GM18511 (cell line): ENCODE results near the gene EPB41L4B.
A peak's percentile ranks its signal among the peaks of the same experiment; 100 is the strongest.
"Not testable (repeated sequence)": the region's sequence is repeated elsewhere in the genome, so short reads cannot be mapped to it uniquely, and the experiment has no call there.

Experiments used
- ATAC-seq: cut with Tn5 transposase; IDR thresholded peaks from one replicate; pipeline ENCODE4 v1.9.1; 2021; ENCODE audit warnings: mild to moderate bottlenecking, moderate library complexity; ENCODE audit not compliant: unreplicated experiment

Gene EPB41L4B

DNA sequence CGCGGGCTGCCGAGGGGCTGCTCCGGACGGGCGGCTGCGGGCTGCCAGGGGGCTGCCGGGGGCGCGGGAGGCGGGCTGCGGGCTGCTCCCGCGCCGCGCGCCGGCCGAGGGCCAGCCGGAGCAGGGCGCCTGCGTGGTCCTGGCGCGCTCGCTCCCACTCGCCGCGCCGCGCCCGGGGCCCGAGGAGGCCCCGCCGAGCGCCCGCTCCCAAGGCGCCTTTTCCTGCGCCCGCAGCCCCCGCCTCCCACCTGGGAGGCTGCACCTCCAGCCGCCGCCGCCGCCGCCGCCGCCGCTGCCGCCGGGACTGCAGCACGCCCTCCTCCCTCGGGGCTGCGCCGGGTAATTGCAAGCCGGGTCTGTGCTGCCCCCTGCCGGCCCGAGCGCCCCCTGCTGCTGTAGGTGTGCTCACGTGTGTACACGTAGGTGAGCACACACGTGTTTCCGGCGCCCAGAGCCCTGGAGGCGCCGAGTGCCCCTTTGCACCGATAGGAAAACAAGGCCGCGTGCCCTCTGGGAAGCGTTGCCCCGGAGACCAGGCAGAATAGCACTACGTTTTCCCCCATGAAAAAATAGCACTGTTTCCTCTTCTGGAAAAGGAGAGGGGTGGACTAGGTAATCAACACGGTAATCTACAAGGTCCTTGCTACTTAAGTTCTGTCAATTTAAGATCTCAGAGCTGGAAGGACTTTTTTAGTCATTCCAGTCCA is at the start of gene EPB41L4B:
EPB41L4B (minus strand) TSS at position 318 of the 707 bp plus-strand sequence. CDS start 613 bp downstream, outside the sequence.
- ATAC-seq: peak; percentile 98

DNA sequence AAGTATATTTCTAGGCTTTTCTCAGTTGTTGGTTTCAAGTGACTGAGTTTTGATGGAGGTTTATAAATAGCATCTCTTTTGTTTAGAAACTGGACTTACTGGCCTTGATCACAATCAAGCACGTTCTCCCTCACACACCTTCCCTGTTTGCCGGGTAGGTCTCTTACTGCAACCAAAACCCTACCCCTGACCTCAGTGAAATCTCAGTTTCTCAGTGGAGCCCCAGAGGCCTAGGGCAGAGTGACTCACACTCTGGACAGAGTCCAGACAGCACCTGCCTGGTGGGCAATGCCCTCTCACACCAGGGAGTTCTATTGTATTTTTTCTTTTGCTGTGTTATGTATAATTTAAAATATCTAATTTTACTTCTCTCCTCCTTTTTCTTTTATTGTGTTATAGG is 48.4 kb upstream of the EPB41L4B start:
- ATAC-seq: peak; percentile 92

DNA sequence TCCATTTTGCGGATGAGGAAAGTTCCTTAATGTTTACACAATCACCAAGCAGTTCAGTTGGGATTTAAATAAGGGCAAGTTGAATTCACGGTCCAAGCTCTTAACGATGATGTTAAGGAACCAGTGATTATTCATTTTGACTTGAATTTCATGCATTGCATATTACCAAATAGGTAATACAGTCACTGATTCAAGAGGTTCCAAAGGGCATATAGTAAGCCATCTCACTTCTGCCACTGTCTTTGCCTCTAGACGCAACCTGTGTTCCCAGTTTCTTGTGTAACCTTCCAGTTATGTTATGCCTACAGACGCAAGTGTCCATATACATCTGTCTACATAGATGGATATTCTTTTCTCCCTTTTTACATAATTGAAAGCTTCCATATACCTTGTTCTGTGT is 39.9 kb upstream of the EPB41L4B start:
- ATAC-seq: no peak

DNA sequence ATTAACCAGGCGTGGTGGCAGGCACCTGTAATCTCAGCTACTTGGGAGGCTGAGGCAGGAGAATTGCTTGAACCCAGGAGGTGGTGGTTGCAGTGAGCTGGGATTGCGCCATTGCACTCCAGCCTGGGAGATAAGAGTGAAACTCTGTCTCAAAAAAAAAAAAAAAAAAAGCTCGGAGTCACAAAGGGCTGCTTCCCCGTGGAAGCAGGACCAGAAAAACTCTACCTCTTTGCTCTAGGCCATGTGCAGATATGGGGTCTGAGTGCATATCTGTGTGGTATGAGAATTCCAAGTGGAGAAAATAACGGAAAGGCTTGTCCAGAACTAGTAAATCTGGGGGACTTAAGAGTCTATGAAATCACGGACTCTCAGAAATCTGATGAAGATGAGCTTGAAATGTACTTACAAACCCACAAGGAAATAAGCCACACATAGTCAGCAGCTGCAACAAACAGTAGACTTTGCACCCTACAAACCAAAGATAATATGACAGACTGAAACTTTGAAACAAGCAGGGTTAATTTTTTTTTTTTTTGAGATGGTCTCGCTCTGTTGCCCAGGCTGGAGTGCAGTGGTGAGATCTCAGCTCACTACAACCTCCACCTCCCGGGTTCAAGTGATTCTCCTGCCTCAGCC is 38.2 kb upstream of the EPB41L4B start:
- not testable (repeated sequence) for ATAC-seq

DNA sequence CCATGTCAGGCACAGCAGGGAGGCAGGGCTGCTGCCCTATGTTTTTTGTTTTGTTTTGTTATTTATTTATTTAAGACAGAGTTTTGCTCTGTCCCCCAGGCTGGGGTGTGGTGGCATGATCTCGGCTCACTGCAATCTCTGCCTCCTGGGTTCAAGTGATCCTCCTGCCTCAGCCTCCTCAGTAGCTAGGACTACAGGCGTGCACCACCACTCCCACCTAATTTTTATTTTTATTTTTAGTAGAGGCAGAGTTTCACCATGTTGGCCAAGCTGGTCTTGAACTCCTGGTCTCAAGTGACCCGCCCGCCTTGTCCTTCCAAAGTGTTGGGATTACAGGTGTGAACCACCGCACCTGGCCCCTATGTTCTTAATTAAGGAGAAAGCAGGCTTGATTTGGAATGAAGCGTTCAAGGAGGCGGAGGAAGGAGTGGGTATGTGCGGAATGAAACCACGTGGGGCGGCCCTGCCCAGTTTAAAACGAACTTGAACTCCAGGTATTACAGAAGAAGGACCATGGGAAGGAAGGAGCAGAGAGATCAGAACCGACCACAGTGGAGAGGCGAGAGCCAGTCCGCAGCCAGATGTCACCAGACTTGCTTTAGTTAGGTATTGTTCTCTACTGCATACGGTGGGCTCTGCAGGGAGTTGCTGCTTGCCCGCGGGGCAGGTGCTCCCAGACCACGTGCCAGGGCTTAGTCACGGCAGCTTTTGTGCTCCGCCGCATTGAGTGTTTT is 34.9 kb upstream of the EPB41L4B start:
- ATAC-seq: no peak

DNA sequence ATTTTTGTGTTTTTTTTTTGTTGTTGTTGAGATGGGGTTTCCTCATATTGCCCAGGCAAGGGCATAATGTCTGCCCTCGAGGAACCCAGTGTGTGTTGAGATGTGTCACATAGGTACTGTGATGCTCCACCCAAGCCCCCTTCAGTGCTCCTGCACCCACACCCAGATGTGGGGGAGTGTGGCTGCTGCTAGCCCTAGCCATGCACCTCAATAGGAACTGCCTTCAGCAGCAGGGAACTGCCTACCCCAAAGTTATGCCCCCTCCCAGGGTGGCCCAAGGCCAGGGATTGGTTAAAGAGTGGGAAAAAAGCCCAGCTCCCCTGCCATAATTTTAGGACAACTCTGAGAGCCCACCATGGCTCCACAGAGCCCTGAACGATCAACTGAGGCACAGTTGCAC is 33.3 kb upstream of the EPB41L4B start:
- ATAC-seq: no peak

DNA sequence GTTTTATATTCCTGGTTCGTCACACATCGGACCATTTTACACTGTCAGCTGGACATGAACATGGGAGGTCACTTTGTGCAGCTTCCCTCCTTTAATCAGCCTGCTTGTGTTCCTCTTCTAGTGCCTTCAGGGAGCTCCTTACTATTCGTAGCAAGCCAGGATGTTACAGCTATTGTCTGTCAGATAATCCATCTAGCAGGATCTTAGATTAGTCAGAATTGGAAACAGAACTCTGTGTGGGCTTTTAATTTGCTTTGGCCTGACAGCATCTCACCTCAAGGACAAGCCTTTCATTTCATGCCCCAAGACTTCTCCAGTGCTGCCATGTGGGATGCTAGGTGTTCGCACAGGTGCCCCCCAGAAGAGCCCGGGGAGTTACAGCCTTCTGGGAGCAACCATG is 30.2 kb upstream of the EPB41L4B start:
- ATAC-seq: no peak

DNA sequence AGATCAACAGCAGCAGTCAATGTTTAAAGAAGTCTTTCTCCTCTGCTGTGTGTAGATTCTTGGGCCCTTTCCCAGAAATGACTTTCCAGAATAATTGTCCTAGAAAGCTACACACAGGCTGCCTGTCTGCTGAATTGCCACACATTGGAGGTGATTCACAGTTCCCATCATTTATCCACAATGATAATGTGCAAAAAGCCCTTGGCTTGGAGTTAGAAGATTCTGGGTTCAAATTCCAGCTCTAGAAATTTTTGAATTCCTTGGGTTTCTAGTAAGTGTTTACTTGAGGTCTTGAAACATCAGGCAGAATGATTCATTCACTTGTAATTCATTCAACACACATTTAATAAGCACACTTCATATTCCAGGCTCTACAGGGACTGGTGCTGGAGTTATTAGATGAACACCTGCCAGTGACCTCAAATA is 28.6 kb upstream of the EPB41L4B start:
- ATAC-seq: no peak

DNA sequence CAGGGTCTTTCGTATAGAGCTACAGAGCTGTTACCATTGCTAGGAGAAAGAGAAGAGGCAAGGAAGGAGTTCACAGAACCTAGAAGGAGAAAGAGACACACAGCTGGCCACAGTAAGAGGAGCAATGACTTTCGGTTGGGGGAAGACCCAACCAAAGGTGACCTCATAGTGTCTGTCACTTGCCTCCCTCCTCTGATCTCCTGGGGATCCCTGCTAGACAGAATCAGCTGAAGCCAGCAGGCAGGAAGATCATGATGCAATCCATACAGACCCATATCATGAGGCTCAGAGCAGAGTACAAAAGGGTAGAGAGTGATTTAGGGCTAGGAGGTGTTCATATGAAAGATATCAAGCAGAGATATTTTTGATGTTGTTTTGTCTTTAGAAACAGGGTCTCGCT is 26.0 kb upstream of the EPB41L4B start:
- no peak for ATAC-seq

DNA sequence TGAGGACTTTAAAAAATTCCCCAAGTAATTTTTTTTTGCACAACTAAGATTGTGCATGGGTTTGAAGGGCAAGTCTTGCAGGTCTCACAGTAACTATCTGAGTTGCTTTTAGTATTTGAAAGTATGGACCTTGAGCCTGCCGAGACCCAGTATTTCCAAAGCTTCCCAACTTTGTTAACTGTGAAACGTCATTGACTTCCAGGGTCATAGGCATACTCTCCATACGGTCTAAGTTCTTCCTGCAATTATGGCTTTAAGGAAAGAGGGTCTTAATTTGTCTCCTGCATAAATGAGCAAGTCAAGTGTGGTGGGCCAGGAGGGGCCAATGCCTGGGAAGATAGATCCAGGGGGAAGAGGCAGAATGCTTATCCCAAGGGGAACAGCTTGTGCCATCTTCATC is 24.0 kb upstream of the EPB41L4B start:
- no peak for ATAC-seq

DNA sequence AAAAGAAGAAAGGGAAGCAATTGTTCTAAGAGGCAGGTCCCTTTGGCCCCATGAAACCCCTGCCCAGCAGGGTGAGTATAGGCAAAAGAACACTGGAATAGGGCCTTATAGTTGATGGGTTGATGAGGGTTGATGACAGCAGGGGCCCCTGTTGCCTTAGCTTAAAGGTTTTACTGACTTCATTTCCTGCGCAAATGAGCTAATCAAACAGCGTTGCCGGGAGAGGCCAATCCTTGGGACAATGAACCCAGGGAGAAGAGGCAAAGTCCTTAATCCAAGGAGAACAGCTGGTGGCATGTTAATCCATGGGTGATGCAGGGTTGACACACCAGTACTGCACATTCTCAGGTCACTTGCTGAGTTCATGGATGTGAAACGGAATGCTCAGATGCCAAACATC is 22.0 kb upstream of the EPB41L4B start:
- ATAC-seq: no peak

DNA sequence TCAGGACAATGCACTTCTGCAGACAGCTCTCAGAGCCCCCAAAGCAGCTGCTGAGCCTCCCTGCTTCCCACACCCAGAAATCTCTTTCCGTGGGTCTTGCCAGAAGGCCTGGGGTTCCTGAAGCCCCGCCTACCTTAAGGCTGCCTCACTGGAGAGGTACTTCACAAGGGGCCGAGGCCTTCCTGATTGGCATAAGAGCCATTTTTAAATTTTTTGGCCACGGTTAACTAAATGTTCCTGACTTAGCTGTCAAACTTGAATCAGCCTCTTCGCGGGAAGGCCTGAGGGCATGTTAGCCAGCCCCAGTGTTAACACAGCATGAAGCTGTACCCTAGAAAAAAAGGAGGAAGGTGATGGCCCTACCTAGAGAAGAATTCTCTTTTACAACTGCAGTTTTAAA is 20.7 kb upstream of the EPB41L4B start:
- no peak for ATAC-seq

DNA sequence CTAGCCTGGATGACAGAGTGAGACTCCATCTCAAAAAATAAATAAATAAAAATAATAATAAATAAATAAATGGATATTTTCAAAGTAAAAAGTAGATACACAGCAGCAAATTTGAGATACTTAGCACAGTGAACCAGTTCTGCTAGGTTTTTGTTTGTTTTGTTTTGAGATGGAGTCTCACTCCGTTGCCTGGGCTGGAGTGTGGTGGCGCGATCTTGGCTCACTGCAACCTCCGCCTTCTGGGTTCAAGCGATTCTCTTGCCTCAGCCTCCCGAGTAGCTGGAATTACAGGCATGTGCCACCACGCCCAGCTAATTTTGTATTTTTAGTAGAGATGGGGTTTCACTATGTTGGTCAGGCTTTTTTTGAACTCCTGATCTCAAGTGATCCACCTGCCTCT is 20.1 kb upstream of the EPB41L4B start:
- ATAC-seq: not testable (repeated sequence)

DNA sequence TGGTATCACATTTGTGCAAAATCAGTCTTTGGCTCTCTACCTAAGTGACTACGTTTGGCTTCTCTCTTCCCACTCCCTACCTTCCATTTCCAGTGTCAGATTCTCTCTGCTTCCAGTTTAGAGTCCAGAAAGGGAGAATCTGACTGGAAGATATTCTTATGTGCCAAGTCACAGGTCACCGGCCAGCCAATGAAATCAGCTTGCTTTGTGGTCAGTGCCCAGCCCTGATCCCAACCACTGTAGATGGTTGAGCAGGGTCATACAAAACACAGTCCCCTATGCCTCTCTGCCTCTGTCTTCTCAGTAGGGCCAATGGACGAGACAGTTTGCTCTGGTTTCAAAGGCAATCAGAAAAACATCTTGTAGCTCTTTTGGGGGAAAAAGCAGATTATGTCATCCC is 15.6 kb upstream of the EPB41L4B start:
- no peak for ATAC-seq

DNA sequence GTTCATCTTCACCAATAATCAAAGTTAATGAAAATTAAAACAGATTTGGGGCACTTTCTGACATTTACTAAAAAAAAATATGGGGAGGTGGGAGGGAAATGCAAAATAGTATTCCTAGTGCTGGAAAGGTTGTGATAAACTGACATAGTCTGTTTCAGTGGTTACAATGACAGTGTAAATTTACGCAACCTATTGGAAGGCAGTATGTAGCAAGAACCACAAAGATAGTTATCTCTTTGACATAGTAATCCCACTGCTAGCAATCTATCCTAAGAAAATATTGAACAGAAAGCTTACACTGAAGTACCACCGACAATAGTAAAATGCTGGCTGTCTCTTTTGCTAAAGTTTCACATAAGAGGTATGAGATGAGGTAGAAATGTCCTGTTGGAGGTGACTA is 15.1 kb upstream of the EPB41L4B start:
- ATAC-seq: no peak

DNA sequence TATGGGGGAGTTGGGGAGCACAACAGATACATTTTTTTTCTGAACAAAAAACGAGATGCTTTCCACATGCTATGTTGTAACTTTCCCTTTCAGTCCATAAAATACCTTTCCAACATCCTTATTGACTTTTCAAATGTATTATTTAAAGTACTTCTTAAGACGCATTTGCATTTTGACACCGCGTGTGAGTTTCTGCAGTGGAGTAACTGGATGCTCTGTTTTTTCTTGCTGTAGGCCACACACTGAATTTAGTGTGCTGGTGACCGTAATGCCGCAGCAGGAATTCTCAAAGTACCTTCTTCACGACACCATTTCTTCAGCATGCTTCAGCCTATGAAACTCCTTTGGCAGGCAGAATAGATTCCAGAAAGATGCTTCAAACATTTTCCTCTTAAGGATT is 14.3 kb upstream of the EPB41L4B start:
- no peak for ATAC-seq

DNA sequence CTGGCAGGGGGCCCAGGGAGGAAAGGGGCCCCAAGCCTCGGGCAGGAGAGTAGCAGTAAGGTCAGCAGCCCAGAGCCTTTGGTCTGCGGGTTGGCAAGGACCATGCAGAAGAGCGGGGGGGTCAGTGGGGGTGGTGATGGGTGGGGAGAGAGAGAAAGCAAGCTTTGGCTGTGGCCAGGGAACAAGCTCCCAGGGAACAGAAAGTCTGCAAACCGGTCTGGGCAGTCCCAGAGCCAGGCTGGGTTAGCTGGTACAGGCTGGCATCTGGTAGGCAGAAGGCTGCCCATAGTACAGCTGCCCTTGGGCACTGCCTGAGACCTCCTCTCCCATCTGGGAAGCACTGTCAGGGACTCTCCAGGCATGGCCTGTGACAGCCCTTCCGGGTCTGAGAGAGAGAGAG is 10.5 kb upstream of the EPB41L4B start:
- no peak for ATAC-seq

DNA sequence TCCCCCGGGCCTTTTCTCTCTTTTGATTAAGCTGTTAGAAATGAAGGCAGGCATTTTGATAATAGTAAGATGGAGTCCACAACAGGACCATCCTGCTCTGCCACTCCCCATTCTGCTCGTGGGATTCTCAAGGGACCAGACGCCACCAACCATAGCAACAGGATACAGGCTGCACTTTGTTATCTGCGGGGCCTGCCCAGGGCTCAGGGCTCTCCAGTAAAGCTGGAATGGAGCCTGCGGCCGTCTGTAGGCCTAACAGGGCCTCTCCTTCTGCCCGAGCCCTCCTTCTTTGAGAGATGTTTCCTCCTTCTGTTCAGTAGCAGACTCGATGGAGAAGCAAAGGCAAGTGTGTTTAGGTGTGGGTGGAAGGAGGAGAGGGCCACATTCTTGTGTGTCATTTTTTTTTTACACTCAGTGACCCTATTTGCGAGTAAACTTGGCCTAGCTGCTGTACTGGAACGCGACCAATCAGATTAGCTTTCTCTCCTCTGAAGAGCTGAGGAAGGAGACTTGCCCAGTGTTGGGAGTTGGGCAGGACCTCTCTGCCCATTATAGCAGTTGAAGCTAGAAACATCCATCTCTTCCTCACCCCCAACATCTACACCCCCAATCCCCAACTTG is 8.9 kb upstream of the EPB41L4B start:
- ATAC-seq: no peak

DNA sequence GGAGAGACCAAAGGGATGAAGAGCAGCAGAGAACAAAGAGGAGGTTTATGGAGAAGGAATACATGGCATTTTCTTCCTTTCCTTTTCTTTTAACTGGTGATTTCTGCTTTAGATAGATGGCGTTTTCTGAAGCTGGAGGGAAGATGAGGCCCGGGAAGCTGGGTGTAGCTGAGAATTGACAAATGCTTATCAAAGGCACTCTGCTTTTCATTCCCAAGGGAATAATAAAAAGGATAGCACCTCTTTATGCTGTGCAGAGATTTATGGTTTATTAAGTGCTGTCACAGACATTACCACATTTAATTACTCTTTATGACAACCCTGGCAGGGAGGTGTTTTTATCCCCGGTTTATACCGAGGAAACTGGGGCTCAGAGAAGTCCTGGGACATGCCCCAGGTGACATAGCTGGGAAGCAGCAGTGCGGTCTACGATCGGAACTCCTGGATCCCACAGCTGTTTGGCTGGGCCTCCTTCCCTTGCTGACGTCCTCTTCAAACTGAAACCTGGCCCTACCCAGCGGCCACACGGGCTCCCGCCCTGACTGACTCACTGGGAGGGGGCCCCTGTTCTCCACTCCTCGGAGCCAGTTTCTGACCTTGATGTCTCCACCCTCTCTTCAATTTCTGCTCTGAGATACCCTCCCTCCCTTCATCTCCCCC is 8.2 kb upstream of the EPB41L4B start:
- no peak for ATAC-seq

DNA sequence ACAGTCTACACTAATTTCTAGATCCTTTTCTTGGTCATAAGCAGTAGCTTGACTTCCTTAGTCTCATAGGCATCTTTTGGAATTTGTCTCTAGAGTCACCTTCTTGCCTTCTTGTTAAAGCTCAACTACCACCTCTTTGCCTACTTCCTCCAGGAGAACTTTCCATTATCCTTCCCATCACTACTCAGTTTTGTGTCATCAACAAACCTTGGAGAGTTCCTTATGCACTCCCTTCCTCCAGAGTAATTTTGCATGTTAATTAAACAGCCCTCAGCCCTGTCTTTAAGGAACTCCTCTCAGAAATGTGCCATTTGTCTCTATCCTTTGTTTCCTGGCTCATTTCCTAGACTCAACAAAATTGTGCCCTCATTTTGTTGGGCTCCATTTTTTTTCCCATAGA is 4.2 kb upstream of the EPB41L4B start:
- no peak for ATAC-seq

DNA sequence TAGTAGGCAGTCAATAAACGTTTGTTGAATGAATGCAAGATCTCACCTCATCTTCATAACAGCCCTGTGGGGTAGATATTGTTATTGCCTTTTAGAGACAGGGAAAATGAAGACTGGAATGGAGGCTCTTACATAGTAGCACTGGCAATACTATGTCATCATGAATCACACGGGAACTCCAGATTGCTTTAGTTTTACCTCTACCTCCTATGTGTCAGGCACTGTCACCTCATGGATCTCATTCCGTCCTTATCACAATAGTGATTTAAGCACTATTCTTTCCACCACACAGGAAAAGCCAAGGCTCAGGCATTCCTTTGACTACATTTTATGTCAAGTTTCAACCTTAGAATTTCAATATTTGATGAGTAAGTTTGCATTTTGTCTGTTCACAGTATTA is 2.9 kb upstream of the EPB41L4B start:
- no peak for ATAC-seq
